Activated naive CD8-positive, alpha-beta T cell treated with anti-CD3 and anti-CD28 coated beads for 36 hours (primary cell): ENCODE measurements around the gene WEE2. TPM values are rescaled to one million over a fixed set of nuclear protein-coding genes. Genes with fewer than 3 reads are reported as not detected.
"Not testable (repeated sequence)": the region's sequence is repeated elsewhere in the genome, so short reads cannot be mapped to it uniquely, and the experiment has no call there.

ENCODE experiments used
- DNase-seq: peaks from one replicate; pipeline ENCODE4 v3.0.0; 2021
- H3K27ac Mint-ChIP-seq: one replicate; pipeline ENCODE4 v1.8.0; 2022; ENCODE audit warnings: mild to moderate bottlenecking, moderate library complexity, mixed read lengths
- H3K27me3 Mint-ChIP-seq: one replicate; pipeline ENCODE4 v1.8.0; 2022; ENCODE audit warnings: mild to moderate bottlenecking, mixed read lengths
- H3K36me3 Mint-ChIP-seq: one replicate; pipeline ENCODE4 v1.8.0; 2021; ENCODE audit warnings: mild to moderate bottlenecking, mixed read lengths
- H3K4me1 Mint-ChIP-seq: one replicate; pipeline ENCODE4 v1.8.0; 2021; ENCODE audit warnings: mixed read lengths
- H3K4me3 Mint-ChIP-seq: one replicate; pipeline ENCODE4 v1.8.0; 2022; ENCODE audit warnings: mild to moderate bottlenecking, moderate library complexity, mixed read lengths
- H3K9me3 Mint-ChIP-seq: one replicate; pipeline ENCODE4 v1.8.0; 2022; ENCODE audit warnings: mixed read lengths
- total RNA-seq, 2 experiments: library from RNA; stranded (reverse); gene quantifications; one replicate each; pipeline ENCODE4 v1.2.3, GENCODE V29; 2021

Gene WEE2
- total RNA-seq, 2 experiments from 2014 or later = not detected

DNA sequence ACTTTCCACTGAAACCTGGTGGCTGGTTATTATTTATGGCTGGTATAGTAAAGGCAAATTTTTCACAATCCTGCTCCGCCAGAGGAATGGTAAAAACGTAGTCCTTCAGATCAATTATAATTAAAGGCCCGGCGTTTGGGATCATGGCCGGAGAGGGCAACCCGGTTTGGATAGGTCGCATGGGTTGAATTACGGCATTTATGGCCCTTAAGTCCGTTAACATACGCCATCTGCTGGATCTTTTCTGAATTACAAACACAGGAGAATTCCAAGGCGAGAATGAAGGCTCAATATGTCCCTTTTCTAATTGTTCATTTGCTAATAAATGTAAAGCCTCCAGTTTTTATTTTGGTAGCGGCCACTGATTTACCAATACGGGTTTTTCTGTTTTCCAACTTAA is 44.5 kb downstream of the WEE2 start:
- Mint-ChIP-seq H3K27me3 (no peaks in the 10 kb centered on the region), H3K36me3 (peaks cover 79% of the 10 kb centered on the region), H3K9me3 (peaks cover 24% of the 10 kb centered on the region), H3K4me1 (no peaks in the 10 kb centered on the region), H3K27ac (no peak overlapping the region), H3K4me3 (no peak overlapping the region)
- no peak for DNase-seq

DNA sequence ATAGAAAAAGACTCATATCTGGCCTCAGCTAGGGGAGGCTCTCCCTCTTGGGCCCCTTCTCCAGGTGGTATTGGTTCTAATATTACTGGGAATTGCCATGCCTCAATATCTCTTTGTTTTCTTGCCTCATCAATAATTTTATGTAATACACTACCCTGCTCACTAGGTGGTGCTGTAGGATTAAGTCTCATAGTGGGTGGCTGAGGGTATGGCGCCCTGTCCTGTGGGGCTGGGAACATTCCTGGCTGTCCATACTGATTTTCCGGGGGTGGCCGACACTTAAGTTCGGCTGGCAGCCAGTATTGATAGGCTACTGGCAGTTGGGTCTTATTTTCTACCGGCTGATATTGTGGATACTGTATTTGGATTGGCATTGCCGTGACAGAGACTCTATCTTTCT is 46.8 kb downstream of the WEE2 start:
- Mint-ChIP-seq H3K36me3 (peaks cover 74% of the 10 kb centered on the region), H3K9me3 (peaks cover 23% of the 10 kb centered on the region), H3K27me3 (no peaks in the 10 kb centered on the region), H3K4me1 (no peaks in the 10 kb centered on the region), H3K4me3 (no peak overlapping the region), H3K27ac (no peak overlapping the region)
- DNase-seq = no peak

DNA sequence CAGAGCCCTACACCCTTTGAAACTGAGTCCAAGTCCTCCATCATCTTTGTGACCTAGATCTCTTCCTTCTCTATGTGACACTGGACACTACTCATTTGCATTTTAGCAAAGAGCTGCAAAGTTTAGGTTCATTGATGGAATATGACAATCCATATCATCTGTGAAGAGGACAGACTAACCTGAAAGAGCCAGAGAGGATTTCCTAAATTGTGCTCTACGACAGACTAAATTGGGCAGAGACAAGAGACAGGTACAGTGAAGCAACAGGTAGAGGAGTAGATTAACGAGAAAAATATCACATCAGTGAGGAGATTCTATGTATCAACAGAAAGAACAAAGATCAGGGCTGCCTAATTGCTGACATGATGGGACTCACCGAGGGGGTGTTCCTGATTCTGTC is 55.6 kb downstream of the WEE2 start, which contains the start of gene TAS2R3:
TSS of gene TAS2R3 (plus strand) at position 301 of the 400 bp plus-strand sequence. CDS start at position 363, 62 bp downstream.
- H3K27ac Mint-ChIP-seq = no peak within 1 kb of the TSS
- H3K27me3 Mint-ChIP-seq = no peaks in the 10 kb centered on the region
- peaks cover 38% of the 10 kb centered on the region for H3K36me3 Mint-ChIP-seq
- no peaks in the 10 kb centered on the region for H3K9me3 Mint-ChIP-seq
- DNase-seq = no peak
- no peak within 1 kb of the TSS for H3K4me3 Mint-ChIP-seq
- no peaks in the 10 kb centered on the region for H3K4me1 Mint-ChIP-seq

DNA sequence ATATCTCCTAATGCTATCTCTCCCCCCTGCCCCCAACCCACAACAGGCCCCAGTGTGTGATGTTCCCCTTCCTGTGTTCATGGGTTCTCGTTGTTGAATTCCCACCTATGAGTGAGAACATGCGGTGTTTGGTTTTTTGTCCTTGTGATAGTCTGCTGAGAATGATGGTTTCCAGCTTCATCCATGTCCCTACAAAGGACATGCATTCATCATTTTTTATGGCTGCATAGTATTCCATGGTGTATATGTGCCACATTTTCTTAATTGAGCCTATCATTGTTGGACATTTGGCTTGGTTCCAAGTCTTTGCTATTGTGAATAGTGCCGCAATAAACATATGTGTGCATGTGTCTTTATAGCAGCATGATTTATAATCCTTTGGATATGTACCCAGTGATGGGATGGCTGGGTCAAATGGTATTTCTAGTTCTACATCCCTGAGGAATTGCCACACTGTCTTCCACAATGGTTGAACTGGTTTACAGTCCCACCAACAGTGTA is 62.0 kb downstream of the WEE2 start:
- not testable (repeated sequence) for DNase-seq, H3K4me3 Mint-ChIP-seq, H3K9me3 Mint-ChIP-seq

DNA sequence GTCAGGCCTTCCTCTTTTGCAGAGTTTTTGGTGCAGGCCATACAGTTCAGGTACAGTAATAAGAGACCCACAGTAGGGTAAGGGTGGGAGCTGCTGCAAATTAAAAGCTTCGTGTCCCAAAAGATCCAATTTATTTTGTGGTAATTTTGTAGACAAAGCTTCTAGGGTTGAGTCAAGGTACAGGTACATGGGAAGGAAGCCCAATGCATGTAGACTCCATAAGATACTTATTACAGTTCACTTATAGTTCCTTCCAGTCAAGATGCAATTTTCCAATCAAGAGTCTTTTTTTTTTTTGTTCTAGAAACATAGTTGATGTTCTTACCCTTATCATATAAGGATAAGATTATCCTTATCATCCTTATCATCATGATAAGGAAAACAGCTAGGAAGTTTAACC is 68.2 kb downstream of the WEE2 start, which contains the start of gene TAS2R4:
TSS of gene TAS2R4 (plus strand) at position 301 of the 400 bp plus-strand sequence. CDS start 1,815 bp downstream, outside the sequence.
- Mint-ChIP-seq H3K27ac (no peak within 1 kb of the TSS), H3K27me3 (no peaks in the 10 kb centered on the region), H3K4me1 (no peaks in the 10 kb centered on the region), H3K36me3 (peaks cover 62% of the 10 kb centered on the region), H3K9me3 (peaks cover 10% of the 10 kb centered on the region), H3K4me3 (no peak within 1 kb of the TSS)
- DNase-seq = no peak

More for the DNA sequence above, 62.0 kb downstream of the WEE2 start:
- not testable (repeated sequence) for H3K27me3 Mint-ChIP-seq, H3K27ac Mint-ChIP-seq, H3K4me1 Mint-ChIP-seq
- peaks cover 52% of the 10 kb centered on the region for H3K36me3 Mint-ChIP-seq

Other genes starting within 250 kb of the WEE2 start
- 10 to 100 TPM; 86.0 to 87.4 TPM for gene AGK, start 156.9 kb upstream of the WEE2 start, total RNA-seq
- gene DENND11, start 6.2 kb upstream of the WEE2 start, total RNA-seq = 10 to 100 TPM; 29.9 to 32.9 TPM
- gene SSBP1, start 30.0 kb downstream of the WEE2 start, total RNA-seq = 100 to 1,000 TPM; 309 to 318 TPM
- gene TAS2R3, start 55.7 kb downstream of the WEE2 start, total RNA-seq = under 1 TPM; 0.32 to 0.60 TPM
- under 1 TPM; 0.27 to 0.28 TPM for gene TAS2R4, start 68.3 kb downstream of the WEE2 start, total RNA-seq
- gene TAS2R5, start 81.9 kb downstream of the WEE2 start, total RNA-seq = under 1 TPM; 0.43 to 0.74 TPM
- not detected for gene PRSS37, start 133.1 kb downstream of the WEE2 start, total RNA-seq
- not detected for gene OR9A4, start 208.0 kb downstream of the WEE2 start, total RNA-seq
- not detected for gene CLEC5A, start 238.6 kb downstream of the WEE2 start, total RNA-seq